Large intestine (tissue), 3 donors: ENCODE measurements around the gene MRTFB. TPM values are rescaled to one million over a fixed set of nuclear protein-coding genes. Genes with fewer than 3 reads are reported as not detected.
"Not testable (repeated sequence)": the region's sequence is repeated elsewhere in the genome, so short reads cannot be mapped to it uniquely, and the experiment has no call there.

ENCODE experiments used
- DNase-seq, 2 donors: peaks; one replicate each; pipeline versions ENCODE4 v3.0.0 to v3.0.0-alpha.2; 2013
- H3K27ac ChIP-seq: one replicate; pipeline ENCODE4 v1.5.1; 2013; ENCODE audit warnings: low read length
- H3K27me3 ChIP-seq: 2 replicates; pipeline ENCODE4 v1.6.1; 2013; ENCODE audit warnings: low read length; ENCODE audit not compliant: control insufficient read depth, insufficient read depth
- H3K36me3 ChIP-seq: 2 replicates; pipeline ENCODE4 v1.6.1; 2013; ENCODE audit warnings: low read length; ENCODE audit not compliant: control insufficient read depth, insufficient read depth
- H3K4me1 ChIP-seq: one replicate; pipeline ENCODE4 v1.6.1; 2013; ENCODE audit warnings: low read length; ENCODE audit not compliant: control insufficient read depth, insufficient read depth
- H3K4me3 ChIP-seq: one replicate; pipeline ENCODE4 v1.5.1; 2013; ENCODE audit warnings: low read length
- H3K9me3 ChIP-seq: one replicate; pipeline ENCODE4 v1.6.1; 2013; ENCODE audit warnings: mild to moderate bottlenecking, low read depth, low read length, moderate library complexity; ENCODE audit not compliant: control insufficient read depth
- WGBS: methylation state at CpG from one replicate; pipeline ENCODE4 v1.1.5; 2013; ENCODE audit warnings: low lambda C conversion rate; ENCODE audit not compliant: insufficient coverage; 5-methylcytosine and 5-hydroxymethylcytosine counted together
- polyA plus RNA-seq: library from polyadenylated mRNA; unstranded; fragments of 120-200 nt; gene quantifications from one replicate; pipeline ENCODE4 v1.2.1, GENCODE V29; 2013

The MRTFB gene
- polyA plus RNA-seq, 1 donor: 20.6 TPM

GRCh38 chr16:14182999-14183398 is 111.9 kb downstream of the MRTFB start:
- no peaks in the 10 kb centered on the region for H3K27me3 ChIP-seq
- no CpG with 5 or more reads among the region's 1 CpG for WGBS
- no peaks in the 10 kb centered on the region for H3K9me3 ChIP-seq
- no peak for DNase-seq
- no peaks in the 10 kb centered on the region for H3K36me3 ChIP-seq
- H3K27ac ChIP-seq: no peak overlapping the region
- H3K4me1 ChIP-seq: no peaks in the 10 kb centered on the region
- no peak overlapping the region for H3K4me3 ChIP-seq

DNA sequence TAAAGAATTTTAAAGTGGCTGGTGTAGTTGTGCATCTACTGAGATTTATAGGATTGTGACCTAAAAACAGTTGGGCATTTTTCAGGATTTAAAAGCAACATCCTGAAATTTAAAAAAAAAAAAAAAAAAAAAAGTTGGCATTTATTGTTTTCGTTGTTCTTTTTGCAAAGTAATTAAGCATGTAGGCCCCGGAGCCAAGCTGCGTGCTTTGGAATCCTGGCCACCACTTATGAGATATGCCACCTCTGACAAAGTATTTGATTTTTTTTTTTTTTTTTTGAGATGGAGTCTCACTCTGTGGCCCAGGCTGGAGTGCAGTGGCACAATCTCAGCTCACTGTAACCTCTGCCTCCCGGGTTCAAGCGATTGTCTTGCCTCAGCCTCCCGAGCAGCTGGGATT is 112.8 kb downstream of the MRTFB start:
- WGBS: no CpG with 5 or more reads among the region's 6 CpGs
- not testable (repeated sequence) for H3K27me3 ChIP-seq, H3K9me3 ChIP-seq, H3K4me3 ChIP-seq, H3K4me1 ChIP-seq, DNase-seq, H3K36me3 ChIP-seq, H3K27ac ChIP-seq

GRCh38 chr16:14186007-14186794 is 115.1 kb downstream of the MRTFB start:
- WGBS: 0% methylated on average over 1 of the region's 10 CpGs
- H3K36me3 ChIP-seq: no peaks in the 10 kb centered on the region
- no peak overlapping the region for H3K27ac ChIP-seq
- DNase-seq: peak in 1 of 2 donors; percentile 31
- no peaks in the 10 kb centered on the region for H3K27me3 ChIP-seq
- H3K4me1 ChIP-seq: no peaks in the 10 kb centered on the region
- no peaks in the 10 kb centered on the region for H3K9me3 ChIP-seq
- peak overlapping the region; percentile 16 for H3K4me3 ChIP-seq

DNA sequence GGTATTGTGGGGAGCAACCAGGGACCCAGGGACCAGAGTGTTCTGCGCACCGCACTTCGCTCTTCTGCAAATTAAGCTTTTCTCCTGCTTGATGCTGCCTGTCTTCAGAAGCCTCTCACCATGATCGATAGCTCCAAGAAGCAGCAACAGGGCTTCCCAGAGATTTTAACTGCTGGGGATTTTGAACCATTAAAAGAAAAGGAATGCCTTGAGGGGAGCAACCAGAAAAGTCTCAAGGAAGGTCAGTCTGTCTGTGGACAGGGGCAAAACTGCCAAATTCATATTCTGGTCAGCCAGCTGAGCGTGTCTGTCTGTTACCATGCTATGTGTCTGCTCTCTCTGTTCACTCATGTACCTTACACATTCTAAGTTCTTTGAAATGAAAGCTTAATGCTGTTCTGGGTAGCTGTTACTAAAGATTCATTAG is 115.7 kb downstream of the MRTFB start:
- Histone ChIP-seq H3K36me3 (no peaks in the 10 kb centered on the region), H3K9me3 (no peaks in the 10 kb centered on the region), H3K4me1 (no peaks in the 10 kb centered on the region), H3K27me3 (no peaks in the 10 kb centered on the region), H3K4me3 (peak overlapping the region; percentile 16), H3K27ac (no peak overlapping the region)
- DNase-seq: no peak
- 47% methylated on average over 3 of the region's 5 CpGs for WGBS

GRCh38 chr16:14187517-14188338 is 116.6 kb downstream of the MRTFB start:
- Histone ChIP-seq H3K4me1 (no peaks in the 10 kb centered on the region), H3K4me3 (no peak overlapping the region), H3K27me3 (no peaks in the 10 kb centered on the region), H3K36me3 (no peaks in the 10 kb centered on the region), H3K27ac (no peak overlapping the region), H3K9me3 (no peaks in the 10 kb centered on the region)
- 71% methylated on average over 5 of the region's 10 CpGs for WGBS
- no peak for DNase-seq

DNA sequence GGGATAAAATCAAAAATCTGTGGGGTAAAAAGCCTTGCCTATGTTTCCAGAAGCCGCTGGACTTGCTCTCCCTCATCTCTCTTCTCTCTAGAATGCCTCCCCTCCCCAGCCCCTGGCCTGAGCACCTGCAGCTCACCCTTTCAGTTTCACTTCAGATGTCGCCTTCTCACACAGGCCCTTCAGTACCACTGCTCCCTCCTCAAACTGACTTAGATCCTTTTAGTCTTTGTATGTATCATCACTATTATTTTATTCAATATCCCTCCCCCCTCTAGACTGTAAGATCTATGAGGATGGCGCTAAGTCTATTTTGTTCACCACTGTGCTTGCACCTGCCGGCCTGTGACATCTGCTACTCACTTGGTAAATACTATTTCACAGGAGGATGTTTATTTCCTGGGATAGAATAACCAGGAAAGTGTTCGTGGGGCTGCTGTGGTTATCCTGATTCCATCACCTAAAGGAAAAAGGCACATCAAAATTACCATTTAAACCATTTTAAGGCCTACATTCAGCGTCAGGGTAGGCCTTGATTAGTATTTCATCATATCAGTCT is 122.3 kb downstream of the MRTFB start:
- no peak overlapping the region for H3K27ac ChIP-seq

GRCh38 chr16:14194721-14195120 is 123.6 kb downstream of the MRTFB start:
- H3K27ac ChIP-seq: no peak overlapping the region
- no peaks in the 10 kb centered on the region for H3K9me3 ChIP-seq
- DNase-seq: no peak
- no peak overlapping the region for H3K4me3 ChIP-seq
- no peaks in the 10 kb centered on the region for H3K4me1 ChIP-seq
- no peaks in the 10 kb centered on the region for H3K27me3 ChIP-seq
- no peaks in the 10 kb centered on the region for H3K36me3 ChIP-seq
- no CpG with 5 or more reads among the region's 5 CpGs for WGBS

More for the DNA sequence above, 122.3 kb downstream of the MRTFB start:
- no peaks in the 10 kb centered on the region for H3K4me1 ChIP-seq
- DNase-seq: peak in 1 of 2 donors; percentile 47
- no peaks in the 10 kb centered on the region for H3K27me3 ChIP-seq
- H3K9me3 ChIP-seq: no peaks in the 10 kb centered on the region
- no peak overlapping the region for H3K4me3 ChIP-seq
- whole genome bisulfite sequencing: no CpG with 5 or more reads among the region's 6 CpGs
- no peaks in the 10 kb centered on the region for H3K36me3 ChIP-seq

- 50% methylated on average over 1 of the region's 2 CpGs for WGBS
Measured at GRCh38 chr16:14196011-14196410, 124.9 kb downstream of the MRTFB start.

DNA sequence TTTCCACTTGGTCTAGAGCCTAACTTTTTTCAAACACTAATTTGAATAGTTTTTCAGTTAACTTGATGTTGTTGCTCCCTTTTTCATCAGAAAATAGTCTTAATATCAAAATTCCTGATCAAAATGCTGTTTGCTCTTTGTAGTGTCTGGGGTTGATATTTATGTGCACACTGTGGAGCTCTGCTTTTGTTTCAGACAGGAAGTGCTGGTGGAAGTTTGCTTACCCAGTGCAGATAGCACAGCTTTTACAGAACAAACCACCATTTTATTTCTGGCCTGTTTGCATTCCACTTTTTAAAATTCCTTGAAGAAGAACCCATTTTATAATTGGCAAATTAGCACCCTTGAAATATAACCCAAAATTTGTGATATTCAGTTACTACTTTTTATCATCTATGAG is 125.4 kb downstream of the MRTFB start:
- no peak overlapping the region for H3K27ac ChIP-seq
- no peak overlapping the region for H3K4me3 ChIP-seq
- H3K27me3 ChIP-seq: no peaks in the 10 kb centered on the region
- H3K4me1 ChIP-seq: no peaks in the 10 kb centered on the region
- no peak for DNase-seq
- H3K9me3 ChIP-seq: no peaks in the 10 kb centered on the region
- H3K36me3 ChIP-seq: no peaks in the 10 kb centered on the region

More at GRCh38 chr16:14196011-14196410, 124.9 kb downstream of the MRTFB start:
- H3K4me3 ChIP-seq: no peak overlapping the region
- no peaks in the 10 kb centered on the region for H3K36me3 ChIP-seq
- H3K27ac ChIP-seq: no peak overlapping the region
- H3K9me3 ChIP-seq: no peaks in the 10 kb centered on the region
- no peak for DNase-seq
- H3K4me1 ChIP-seq: no peaks in the 10 kb centered on the region
- no peaks in the 10 kb centered on the region for H3K27me3 ChIP-seq

DNA sequence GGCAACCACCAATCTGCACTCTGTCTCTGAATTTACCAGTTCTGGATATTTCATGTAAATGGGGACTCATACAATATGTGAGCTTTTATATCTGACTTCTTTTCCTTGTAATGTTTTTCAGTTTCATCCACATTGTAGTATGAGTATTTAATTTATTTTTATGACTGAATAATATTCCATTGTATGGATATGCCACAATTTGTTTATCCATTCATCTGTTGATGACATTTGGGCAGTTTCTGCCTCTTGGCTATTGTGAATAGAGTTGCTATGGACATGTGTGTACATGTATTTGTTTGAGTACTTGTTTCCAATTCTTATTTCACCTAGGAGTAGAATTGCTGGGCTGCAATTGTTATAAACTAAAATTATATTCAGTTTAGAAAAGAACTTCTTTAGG is 126.9 kb downstream of the MRTFB start:
- Histone ChIP-seq H3K9me3 (no peaks in the 10 kb centered on the region), H3K27me3 (no peaks in the 10 kb centered on the region), H3K36me3 (no peaks in the 10 kb centered on the region), H3K27ac (no peak overlapping the region), H3K4me1 (peaks cover 9% of the 10 kb centered on the region), H3K4me3 (no peak overlapping the region)
- DNase-seq: no peak
